Transverse colon (tissue), 4 donors: ENCODE measurements around the gene PNPLA2.

Experiments
- CTCF ChIP-seq, 5 experiments: fragments of 200-600 bp in 3 of 5; fragments of 450-650 bp in 2 of 5; sonication (generic) in 3 of 5; IDR thresholded peaks; 1 replicate in 2 of 5; 2 replicates in 3 of 5; pipeline ENCODE4 v1.5.1; 2016 to 2017; ENCODE audit warnings: antibody characterized with exemption in 5 of 5, inconsistent platforms in 3 of 5, mild to moderate bottlenecking in 2 of 5, moderate library complexity in 1 of 5
- POLR2AphosphoS5 ChIP-seq, 3 donors: sonication (generic); formaldehyde crosslinking; IDR thresholded peaks; one replicate each; pipeline ENCODE4 v1.6.1; 2016; ENCODE audit warnings: antibody characterized with exemption in 3 of 3

- TF ChIP-seq POLR2AphosphoS5 (IDR thresholded peaks at IDR 0.05) (no peak), CTCF (IDR thresholded peaks at IDR 0.05) (no peak)
These were observed 7.5 kb downstream of the PNPLA2 start for GRCh38 chr11:826227-826621.
